ENCODE measurements around the gene TSHZ2.

TSHZ2 gene

DNA sequence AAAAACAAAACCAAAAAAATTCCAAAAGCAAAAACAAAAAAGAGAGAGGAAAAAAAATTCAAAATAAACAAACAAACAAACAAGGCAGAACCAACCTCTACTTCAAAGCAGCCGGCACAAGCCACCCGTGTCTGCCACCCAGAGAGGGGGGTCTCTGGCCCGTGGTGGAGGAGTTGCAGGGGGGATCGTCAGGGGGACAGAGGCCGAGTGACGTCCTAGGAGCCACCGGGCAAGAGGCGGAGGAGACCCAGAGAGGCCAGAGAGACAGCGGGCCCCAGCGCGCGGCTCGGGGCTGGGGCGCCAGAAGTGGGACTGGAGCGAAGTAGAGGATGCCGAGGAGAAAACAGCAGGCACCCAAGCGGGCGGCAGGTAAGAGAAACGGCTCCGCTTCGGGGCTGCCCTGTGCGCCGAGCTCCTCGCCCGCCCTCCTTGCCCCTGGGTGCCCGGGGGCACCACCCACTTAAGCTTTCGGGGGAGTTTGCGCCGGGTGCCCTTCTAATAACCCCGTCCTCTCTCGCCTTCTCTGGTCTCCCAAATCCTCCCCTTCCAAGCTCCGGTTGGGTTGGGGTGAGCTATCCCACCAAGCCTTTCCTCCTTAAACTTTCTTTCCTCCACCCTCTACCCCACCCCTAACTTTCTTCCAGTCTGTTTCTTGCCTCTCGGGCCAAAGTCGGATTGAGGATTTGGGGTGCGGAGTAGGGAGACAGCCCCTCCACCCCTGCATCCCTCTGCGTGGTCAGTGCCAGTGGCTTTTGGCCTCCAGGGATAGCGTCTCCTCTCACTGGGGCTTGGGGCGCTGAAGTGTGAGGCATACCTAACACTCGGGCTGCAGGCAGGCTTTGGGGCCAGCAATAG lies 1.0 kb downstream of the TSHZ2 start:
- TF ChIP-seq, protein P1, sequence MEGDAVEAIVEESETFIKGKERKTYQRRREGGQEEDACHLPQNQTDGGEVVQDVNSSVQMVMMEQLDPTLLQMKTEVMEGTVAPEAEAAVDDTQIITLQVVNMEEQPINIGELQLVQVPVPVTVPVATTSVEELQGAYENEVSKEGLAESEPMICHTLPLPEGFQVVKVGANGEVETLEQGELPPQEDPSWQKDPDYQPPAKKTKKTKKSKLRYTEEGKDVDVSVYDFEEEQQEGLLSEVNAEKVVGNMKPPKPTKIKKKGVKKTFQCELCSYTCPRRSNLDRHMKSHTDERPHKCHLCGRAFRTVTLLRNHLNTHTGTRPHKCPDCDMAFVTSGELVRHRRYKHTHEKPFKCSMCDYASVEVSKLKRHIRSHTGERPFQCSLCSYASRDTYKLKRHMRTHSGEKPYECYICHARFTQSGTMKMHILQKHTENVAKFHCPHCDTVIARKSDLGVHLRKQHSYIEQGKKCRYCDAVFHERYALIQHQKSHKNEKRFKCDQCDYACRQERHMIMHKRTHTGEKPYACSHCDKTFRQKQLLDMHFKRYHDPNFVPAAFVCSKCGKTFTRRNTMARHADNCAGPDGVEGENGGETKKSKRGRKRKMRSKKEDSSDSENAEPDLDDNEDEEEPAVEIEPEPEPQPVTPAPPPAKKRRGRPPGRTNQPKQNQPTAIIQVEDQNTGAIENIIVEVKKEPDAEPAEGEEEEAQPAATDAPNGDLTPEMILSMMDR (IDR thresholded peaks at IDR 0.05), result no peak
- TF ChIP-seq ZFX (IDR thresholded peaks at IDR 0.05; ENCODE audit: borderline replicate concordance), result no peak

DNA sequence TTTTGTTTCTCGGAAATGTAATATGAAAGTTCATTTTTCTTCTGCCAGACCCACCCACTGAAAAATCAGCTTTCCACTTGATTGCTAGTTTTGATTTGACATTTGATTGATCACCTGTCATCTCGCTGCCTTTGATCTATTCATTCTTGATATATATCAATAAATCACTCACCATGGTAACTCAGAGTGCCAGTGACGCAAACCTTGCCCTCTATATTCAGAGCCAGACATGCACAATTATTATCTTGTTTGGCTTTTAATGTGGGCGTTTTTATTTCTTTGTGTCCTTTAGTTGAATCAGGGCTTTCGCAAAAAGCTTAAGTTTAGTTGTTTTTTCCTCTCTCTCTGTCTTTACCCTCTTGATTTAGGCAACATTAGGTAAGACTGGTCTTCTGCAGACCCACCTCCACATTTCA lies 2.0 kb downstream of the TSHZ2 start:
- no peak overlapping the region for H3K27ac ChIP-seq
- TF ChIP-seq ZFX (IDR thresholded peaks at IDR 0.05; ENCODE audit: borderline replicate concordance), result no peak

More for the DNA sequence above, 1.0 kb downstream of the TSHZ2 start:
- no peak overlapping the region for H3K27ac ChIP-seq

DNA sequence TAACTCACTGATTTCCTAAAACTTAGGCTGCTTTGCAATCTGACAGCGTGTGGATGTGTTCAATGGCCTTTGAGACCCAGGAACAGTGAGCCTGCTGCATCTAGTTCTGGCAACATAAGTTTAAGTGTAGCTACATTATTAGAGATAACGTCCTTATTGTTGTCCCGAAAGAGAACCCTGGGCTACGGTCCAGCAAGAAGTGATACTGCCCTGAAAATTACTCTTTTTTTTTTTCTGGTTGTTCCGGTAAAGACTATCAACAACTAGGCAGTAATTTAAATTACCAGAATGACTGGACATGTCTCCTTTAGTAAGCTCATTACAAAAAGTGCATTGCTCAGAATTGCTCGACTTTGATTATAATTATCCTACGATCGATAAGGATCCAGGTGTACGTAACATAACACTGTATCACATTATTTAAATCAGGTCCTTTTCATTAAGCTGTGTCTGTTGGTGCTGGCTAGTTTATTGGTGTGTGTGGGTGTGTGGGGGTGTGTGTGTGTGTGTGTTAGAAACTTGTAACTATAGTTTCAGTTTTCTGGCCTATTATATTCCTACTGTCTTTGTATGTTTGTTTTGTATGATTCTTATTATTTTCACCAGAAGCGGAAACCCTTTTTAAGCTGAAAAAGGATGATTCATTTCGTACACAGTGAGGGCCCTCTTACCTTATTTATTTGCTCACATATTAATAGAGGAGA lies 3.0 kb downstream of the TSHZ2 start:
- H3K27ac ChIP-seq, result no peak overlapping the region
- TF ChIP-seq, protein P1 (IDR thresholded peaks at IDR 0.05), result no peak
- no peak for TF ChIP-seq ZFX (IDR thresholded peaks at IDR 0.05; ENCODE audit: borderline replicate concordance)

DNA sequence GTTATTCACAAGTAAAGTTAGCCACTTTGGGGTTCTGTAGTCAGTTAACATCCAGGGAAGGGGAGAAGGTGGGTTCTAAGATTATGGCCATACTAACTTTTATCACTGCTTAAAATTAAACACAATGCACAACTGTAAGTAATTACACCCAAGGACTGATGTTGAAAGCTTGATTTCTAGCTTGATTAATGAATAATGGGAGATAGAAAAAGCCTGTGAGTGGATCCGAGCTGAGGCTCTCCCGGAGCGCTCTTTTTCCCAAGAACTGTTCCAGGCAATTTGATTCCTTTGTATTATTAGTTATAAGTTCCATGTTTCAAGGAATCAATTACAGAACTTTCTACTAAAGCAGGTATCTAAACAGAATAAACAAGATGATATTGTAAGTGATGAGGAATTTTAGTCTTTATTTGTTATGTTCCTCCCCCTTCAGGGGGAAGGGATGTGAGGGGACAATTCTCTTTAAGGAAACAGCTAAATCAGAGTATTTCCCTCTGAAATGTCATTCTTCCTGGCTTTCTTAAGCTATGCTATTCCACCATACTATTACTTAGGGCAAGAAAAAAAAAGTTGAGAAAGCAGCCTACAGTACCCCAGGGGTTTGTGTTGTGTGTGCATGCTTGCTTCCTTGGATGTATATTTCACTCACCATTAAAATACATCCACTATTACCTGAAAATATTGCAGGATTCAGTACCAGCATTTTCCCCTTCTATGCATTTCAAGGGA lies 3.8 kb downstream of the TSHZ2 start:
- TF ChIP-seq ZFX (IDR thresholded peaks at IDR 0.05; ENCODE audit: borderline replicate concordance), result no peak
- TF ChIP-seq, protein P1 (IDR thresholded peaks at IDR 0.05), result no peak

DNA sequence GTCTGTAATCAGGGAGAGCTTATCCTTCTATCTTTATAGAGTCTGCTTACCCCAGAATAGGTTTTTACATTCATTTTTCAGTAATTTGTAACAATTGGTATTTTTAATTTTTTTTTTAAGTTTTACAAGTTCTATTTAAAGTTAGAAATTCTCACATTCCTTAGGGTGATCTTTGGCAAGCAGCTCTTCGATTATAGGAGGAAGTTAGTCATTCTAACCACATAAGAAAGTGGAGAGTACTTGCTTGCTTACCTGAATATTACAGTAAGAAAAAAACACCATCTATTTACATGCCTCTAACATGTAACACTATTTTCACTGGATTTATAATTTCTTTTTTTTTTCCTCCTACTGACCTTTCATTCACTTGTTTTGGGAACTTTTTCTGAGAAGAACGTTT lies 6.7 kb downstream of the TSHZ2 start:
- TF ChIP-seq ZFX (IDR thresholded peaks at IDR 0.05; ENCODE audit: borderline replicate concordance), result no peak
- TF ChIP-seq, protein P1 (IDR thresholded peaks at IDR 0.05), result no peak
- no peak overlapping the region for H3K27ac ChIP-seq

More for the DNA sequence above, 3.8 kb downstream of the TSHZ2 start:
- no peak overlapping the region for H3K27ac ChIP-seq

DNA sequence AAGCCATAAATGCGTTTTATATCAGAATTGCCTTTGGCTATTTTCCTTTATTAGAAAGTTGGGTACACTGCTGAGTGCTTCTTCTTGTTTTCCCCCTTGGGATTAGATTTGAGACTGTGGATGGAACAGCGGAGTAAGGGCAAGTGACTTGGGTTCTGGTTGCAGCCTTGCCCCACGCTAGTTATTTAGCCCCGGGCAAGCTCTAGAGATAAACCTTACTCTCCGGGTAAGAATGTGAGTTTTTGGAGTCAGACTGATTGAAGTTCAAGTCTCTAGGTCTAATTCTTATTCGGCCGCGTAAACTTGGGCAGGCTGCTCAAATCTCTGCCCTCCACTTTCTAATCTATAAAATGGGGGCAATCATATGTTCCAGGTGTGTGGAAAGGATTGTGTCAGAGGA lies 8.9 kb downstream of the TSHZ2 start:
- no peak for TF ChIP-seq ZFX (IDR thresholded peaks at IDR 0.05; ENCODE audit: borderline replicate concordance)
- TF ChIP-seq, protein P1 (IDR thresholded peaks at IDR 0.05), result no peak
- no peak overlapping the region for H3K27ac ChIP-seq

DNA sequence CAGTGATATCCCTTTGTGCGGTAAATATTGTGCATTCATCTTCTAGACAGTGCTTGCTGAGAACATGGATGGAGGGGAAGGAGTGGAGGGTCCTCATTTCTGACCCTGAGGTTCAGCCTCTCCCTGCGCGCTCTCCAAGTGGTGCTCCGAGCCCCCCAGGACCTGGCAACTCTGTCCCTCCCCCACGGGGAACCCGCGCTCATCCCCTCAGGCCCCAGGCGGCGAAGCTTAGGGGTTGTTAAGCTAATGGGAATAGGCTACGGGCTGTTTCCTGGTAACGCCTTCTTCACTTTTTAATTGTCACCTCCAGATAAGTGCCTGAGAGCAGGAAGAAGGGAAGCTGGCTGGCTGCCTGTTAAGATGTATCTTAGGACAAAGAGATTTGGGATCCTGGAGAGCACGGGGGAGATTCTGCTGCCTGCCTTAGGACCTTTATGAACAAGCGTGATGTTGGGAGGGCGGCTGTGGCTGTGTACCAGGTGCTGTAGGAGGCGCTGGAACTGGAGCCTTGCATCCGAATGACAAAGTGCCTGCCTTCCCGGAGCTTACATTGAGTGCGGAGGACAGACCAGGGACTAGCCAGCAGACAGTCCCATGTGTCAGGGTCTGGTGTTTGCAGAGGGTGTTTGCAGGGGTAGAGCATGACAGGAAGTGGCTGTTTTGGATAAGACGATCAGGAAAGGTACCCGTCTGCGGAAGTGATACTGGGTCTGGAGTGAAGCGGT lies 11.7 kb downstream of the TSHZ2 start:
- H3K27ac ChIP-seq, result no peak overlapping the region

More for the DNA sequence above, 11.7 kb downstream of the TSHZ2 start:
- TF ChIP-seq, protein P1 (IDR thresholded peaks at IDR 0.05), result no peak
- TF ChIP-seq ZFX (IDR thresholded peaks at IDR 0.05; ENCODE audit: borderline replicate concordance), result no peak
